Smooth muscle cell (in vitro differentiated cells): ENCODE measurements around the gene SYT9. TPM values are rescaled to one million over a fixed set of nuclear protein-coding genes. Genes with fewer than 3 reads are reported as not detected.

Experiments used
- DNase-seq: peaks from one replicate; lab custom pipeline; 2025; ENCODE audit not compliant: unreplicated experiment; lab: John Stamatoyannopoulos, UW
- H2AFZ ChIP-seq: fragments of 200-600 bp; sonication (generic); 2 replicates; pipeline ENCODE4 v1.6.0; 2016; ENCODE audit warnings: antibody characterized with exemption, low read depth, mild to moderate bottlenecking
- H3F3A ChIP-seq: fragments of 200-600 bp; sonication (generic); 2 replicates; pipeline ENCODE4 v1.6.0; 2017; ENCODE audit warnings: antibody characterized with exemption, low read depth
- H3K27ac ChIP-seq: fragments of 200-600 bp; sonication (generic); 2 replicates; pipeline ENCODE4 v1.5.1; 2016; ENCODE audit warnings: low read depth, mild to moderate bottlenecking
- H3K27me3 ChIP-seq: fragments of 200-600 bp; sonication (generic); 2 replicates; pipeline ENCODE4 v1.6.1; 2016; ENCODE audit warnings: low read depth, mild to moderate bottlenecking
- H3K36me3 ChIP-seq: fragments of 200-600 bp; sonication (generic); 2 replicates; pipeline ENCODE4 v1.5.1; 2016; ENCODE audit warnings: low read depth
- H3K4me1 ChIP-seq: fragments of 200-600 bp; sonication (generic); 2 replicates; pipeline ENCODE4 v1.5.1; 2016; ENCODE audit warnings: low read depth
- H3K4me2 ChIP-seq: fragments of 200-600 bp; sonication (generic); 2 replicates; pipeline ENCODE4 v1.6.0; 2016; ENCODE audit warnings: mild to moderate bottlenecking
- H3K4me3 ChIP-seq: fragments of 200-600 bp; sonication (generic); 2 replicates; pipeline ENCODE4 v1.5.1; 2016; ENCODE audit warnings: mild to moderate bottlenecking
- H3K79me2 ChIP-seq: fragments of 200-600 bp; sonication (generic); 2 replicates; pipeline ENCODE4 v1.6.0; 2016; ENCODE audit warnings: low read depth, mild to moderate bottlenecking
- H3K9ac ChIP-seq: fragments of 200-600 bp; sonication (generic); 2 replicates; pipeline ENCODE4 v1.6.0; 2016; ENCODE audit warnings: low read depth
- H3K9me3 ChIP-seq: fragments of 200-600 bp; sonication (generic); replicated peaks from 2 replicates; pipeline ENCODE4 v1.5.1; 2016; ENCODE audit warnings: low read depth
- H4K20me1 ChIP-seq: fragments of 200-600 bp; sonication (generic); 2 replicates; pipeline ENCODE4 v1.6.0; 2016; ENCODE audit warnings: low read depth
- CTCF ChIP-seq: fragments of 200-600 bp; sonication (generic); IDR thresholded peaks from 2 replicates; pipeline ENCODE4 v1.5.1; 2017; ENCODE audit warnings: borderline replicate concordance, mild to moderate bottlenecking, antibody characterized with exemption; ENCODE audit not compliant: insufficient read depth, poor library complexity, severe bottlenecking
- WGBS: methylation state at CpG from one replicate; pipeline ENCODE4 v1.1.7; 2016; ENCODE audit warnings: low lambda C conversion rate; 5-methylcytosine and 5-hydroxymethylcytosine counted together
- polyA plus RNA-seq: library from polyadenylated mRNA; unstranded; fragments of >200 nt; fragmentation: Nextera tagmentation; extraction: Ambion mirVana; gene quantifications from 2 replicates; pipeline ENCODE4 v1.2.1, GENCODE V29; 2016
- total RNA-seq: library from RNA; depleted of rRNA; stranded (reverse); fragments of >200 nt; gene quantifications from 2 replicates; pipeline ENCODE4 v1.2.3, GENCODE V29; 2014

Gene SYT9
- total and polyA plus RNA-seq, 2 experiments from 2014 or later, result 0.06 TPM; not detected in 1

GRCh38 chr11:7311903-7312302 lies 60.2 kb downstream of the SYT9 start:
- H3K36me3 ChIP-seq, result no peaks in the 10 kb centered on the region
- no peaks in the 10 kb centered on the region for H3K79me2 ChIP-seq
- WGBS, result 81% methylated on average over 3 of the region's 3 CpGs
- no peak overlapping the region for H3K4me2 ChIP-seq
- H3K9ac ChIP-seq, result no peak overlapping the region
- no peak for DNase-seq
- H3K27me3 ChIP-seq, result no peaks in the 10 kb centered on the region
- H3K9me3 ChIP-seq, result no peaks in the 10 kb centered on the region
- no peaks in the 10 kb centered on the region for H4K20me1 ChIP-seq
- no peak for TF ChIP-seq CTCF
- no peak overlapping the region for H3K4me3 ChIP-seq
- H3K4me1 ChIP-seq, result no peaks in the 10 kb centered on the region
- no peak overlapping the region for H2AFZ ChIP-seq
- H3F3A ChIP-seq, result no peaks in the 10 kb centered on the region
- H3K27ac ChIP-seq, result no peak overlapping the region

- Histone ChIP-seq H3F3A (no peaks in the 10 kb centered on the region), H2AFZ (no peak overlapping the region), H3K4me1 (peaks cover 8% of the 10 kb centered on the region), H3K79me2 (no peaks in the 10 kb centered on the region), H3K36me3 (no peaks in the 10 kb centered on the region), H3K27ac (no peak overlapping the region), H3K4me2 (no peak overlapping the region), H3K9ac (no peak overlapping the region), H4K20me1 (no peaks in the 10 kb centered on the region), H3K4me3 (no peak overlapping the region), H3K27me3 (no peaks in the 10 kb centered on the region), H3K9me3 (no peaks in the 10 kb centered on the region)
- no peak for TF ChIP-seq CTCF
- WGBS, result 85% methylated on average over 4 of the region's 4 CpGs
- DNase-seq, result no peak
These were observed 63.3 kb downstream of the SYT9 start for GRCh38 chr11:7314811-7315604.

- no peaks in the 10 kb centered on the region for H4K20me1 ChIP-seq
- WGBS, result 60% methylated on average over 2 of the region's 2 CpGs
- H2AFZ ChIP-seq, result no peak overlapping the region
- no peak overlapping the region for H3K27ac ChIP-seq
- TF ChIP-seq CTCF, result no peak
- no peak overlapping the region for H3K9ac ChIP-seq
- no peaks in the 10 kb centered on the region for H3K36me3 ChIP-seq
- DNase-seq, result no peak
- H3K79me2 ChIP-seq, result no peaks in the 10 kb centered on the region
- no peaks in the 10 kb centered on the region for H3K27me3 ChIP-seq
- H3K4me1 ChIP-seq, result peaks cover 11% of the 10 kb centered on the region
- no peak overlapping the region for H3K4me3 ChIP-seq
- no peak overlapping the region for H3K4me2 ChIP-seq
- H3F3A ChIP-seq, result no peaks in the 10 kb centered on the region
- no peaks in the 10 kb centered on the region for H3K9me3 ChIP-seq
These were observed 67.8 kb downstream of the SYT9 start for GRCh38 chr11:7319501-7319900.

- TF ChIP-seq CTCF, result no peak
These were observed 68.6 kb downstream of the SYT9 start for GRCh38 chr11:7320306-7320705.

More at GRCh38 chr11:7320306-7320705, 68.6 kb downstream of the SYT9 start:
- Histone ChIP-seq H3K9ac (no peak overlapping the region), H3K4me3 (no peak overlapping the region), H3K9me3 (no peaks in the 10 kb centered on the region), H3K36me3 (no peaks in the 10 kb centered on the region), H3K4me2 (peak overlapping the region; percentile 15), H3K79me2 (no peaks in the 10 kb centered on the region), H4K20me1 (no peaks in the 10 kb centered on the region), H3K4me1 (peaks cover 11% of the 10 kb centered on the region), H3K27ac (no peak overlapping the region), H3F3A (no peaks in the 10 kb centered on the region), H3K27me3 (no peaks in the 10 kb centered on the region), H2AFZ (no peak overlapping the region)
- no peak for DNase-seq
